Neutrophil (primary cell): Measurements from ENCODE around the gene FCAR.
"Not testable (repeated sequence)": the region's sequence is repeated elsewhere in the genome, so short reads cannot be mapped to it uniquely, and the experiment has no call there.

ENCODE experiments used
- H3K27ac ChIP-seq: fragments of 200-600 bp; sonication (generic); 2 replicates; pipeline ENCODE4 v1.5.1; 2016; ENCODE audit warnings: mild to moderate bottlenecking, moderate library complexity
- H3K27me3 ChIP-seq: fragments of 200-600 bp; sonication (generic); 2 replicates; pipeline ENCODE4 v1.6.0; 2016; ENCODE audit warnings: mild to moderate bottlenecking
- H3K36me3 ChIP-seq: fragments of 200-600 bp; sonication (generic); 2 replicates; pipeline ENCODE4 v1.5.1; 2017
- H3K4me1 ChIP-seq, 2 experiments: fragments of 200-600 bp in 1 of 2; sonication (generic) in 1 of 2; 1 replicate in 1 of 2; 2 replicates in 1 of 2; pipeline versions ENCODE4 v1.5.1 to v1.6.1; 2013 to 2016; ENCODE audit warnings: low read depth in 1 of 2, low read length in 1 of 2, mild to moderate bottlenecking in 1 of 2, moderate library complexity in 1 of 2; ENCODE audit not compliant: control insufficient read depth in 1 of 2, insufficient read depth in 1 of 2
- H3K4me3 ChIP-seq, 2 experiments: fragments of 200-600 bp in 1 of 2; sonication (generic) in 1 of 2; 1 replicate in 1 of 2; 2 replicates in 1 of 2; pipeline ENCODE4 v1.5.1; 2013 to 2016; ENCODE audit warnings: low read depth in 1 of 2, low read length in 1 of 2, mild to moderate bottlenecking in 1 of 2, moderate library complexity in 1 of 2
- H3K9me3 ChIP-seq: fragments of 200-600 bp; sonication (generic); 2 replicates; pipeline ENCODE4 v1.5.1; 2016
- CTCF ChIP-seq: fragments of 200-600 bp; sonication (generic); IDR thresholded peaks from 2 replicates; pipeline ENCODE4 v1.5.1; 2016; ENCODE audit warnings: antibody characterized with exemption

The FCAR gene

DNA sequence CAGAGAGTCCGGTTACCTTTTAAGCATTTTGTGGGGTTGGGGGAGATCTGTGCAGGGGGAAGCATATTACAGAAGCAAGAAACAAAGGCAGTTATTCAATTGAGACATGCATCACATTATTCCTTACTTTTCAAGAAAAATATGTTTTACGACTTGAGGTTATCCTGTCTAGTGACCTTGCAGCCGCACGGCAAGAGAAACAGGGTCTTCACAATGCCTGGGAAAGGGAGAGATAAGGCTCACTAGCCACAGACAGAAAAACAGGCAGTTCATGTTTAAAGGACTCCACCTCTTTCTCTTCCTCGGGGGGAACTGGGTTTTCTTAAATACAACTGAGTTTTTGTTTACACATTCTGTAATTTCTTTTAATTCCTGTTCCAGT is 31.4 kb downstream of the FCAR start:
- Histone ChIP-seq H3K27me3 (peaks cover 24% of the 10 kb centered on the region), H3K9me3 (no peaks in the 10 kb centered on the region), H3K36me3 (peaks cover 9% of the 10 kb centered on the region), H3K27ac (peak overlapping the region; percentile 35), H3K4me1 (peaks cover 23 to 27% of the 10 kb centered on the region in 2 experiments), H3K4me3 (no peak overlapping the region)
- no peak for TF ChIP-seq CTCF

DNA sequence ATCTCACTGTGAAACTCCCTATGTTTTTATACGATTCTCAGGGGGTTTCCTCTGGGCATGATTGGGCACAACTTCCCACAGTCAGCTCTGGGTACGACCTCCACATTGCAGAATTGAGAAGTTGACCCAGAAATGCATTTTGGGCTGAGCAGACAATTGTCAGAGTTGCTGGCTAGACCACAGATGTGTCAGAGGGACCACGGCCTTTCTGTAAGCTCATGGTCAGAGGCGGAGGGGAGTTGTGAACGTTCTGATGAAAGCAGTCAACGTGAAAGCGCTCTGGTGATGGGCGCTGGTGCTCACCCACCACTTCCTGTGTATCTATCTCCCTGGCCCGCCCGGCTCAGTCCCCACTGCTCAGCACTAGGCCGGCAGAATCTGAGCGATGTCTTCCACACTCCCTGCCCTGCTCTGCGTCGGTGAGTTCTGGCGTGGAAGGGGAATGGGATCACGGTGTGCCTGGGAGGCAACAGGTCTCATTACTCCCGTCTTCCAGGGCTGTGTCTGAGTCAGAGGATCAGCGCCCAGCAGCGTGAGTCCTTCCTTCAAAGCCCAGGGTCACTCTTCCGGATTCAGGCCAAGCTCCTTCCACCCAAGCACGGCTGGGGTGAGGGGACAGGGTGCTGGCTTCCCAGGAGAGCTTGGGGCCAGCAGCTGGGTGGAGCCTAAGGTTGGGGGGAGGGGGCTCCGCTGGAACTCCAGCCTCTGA is 31.9 kb downstream of the FCAR start, which contains the start of gene NCR1:
Gene NCR1 (plus strand): TSS at position 346 of the 709 bp plus-strand sequence. CDS start 40 bp downstream, at position 386.
- no peak within 1 kb of the TSS for H3K4me3 ChIP-seq
- peaks cover 11% of the 10 kb centered on the region for H3K36me3 ChIP-seq
- peaks cover 24% of the 10 kb centered on the region for H3K27me3 ChIP-seq
- TF ChIP-seq CTCF: no peak
- no peaks in the 10 kb centered on the region for H3K9me3 ChIP-seq
- H3K4me1 ChIP-seq: peaks cover 18 to 22% of the 10 kb centered on the region in 2 experiments
- peak within 1 kb of the TSS; percentile 35 for H3K27ac ChIP-seq

- H3K4me1 ChIP-seq: peaks cover 9 to 15% of the 10 kb centered on the region in 2 experiments
- H3K36me3 ChIP-seq: peaks cover 11% of the 10 kb centered on the region
- H3K9me3 ChIP-seq: no peaks in the 10 kb centered on the region
- no peak overlapping the region for H3K27ac ChIP-seq
- H3K4me3 ChIP-seq: no peak overlapping the region
- peaks cover 24% of the 10 kb centered on the region for H3K27me3 ChIP-seq
- TF ChIP-seq CTCF: no peak
Observed at GRCh38 chr19:54906819-54907218, 32.8 kb downstream of the FCAR start.

GRCh38 chr19:54907899-54908298 is 33.9 kb downstream of the FCAR start:
- peaks cover 11% of the 10 kb centered on the region for H3K36me3 ChIP-seq
- not testable (repeated sequence) for H3K9me3 ChIP-seq, H3K4me1 ChIP-seq, H3K27ac ChIP-seq, H3K4me3 ChIP-seq
- H3K27me3 ChIP-seq: peaks cover 24% of the 10 kb centered on the region

GRCh38 chr19:54916822-54917221 is 42.8 kb downstream of the FCAR start:
- Histone ChIP-seq H3K9me3 (no peaks in the 10 kb centered on the region), H3K4me1 (peaks cover 8 to 9% of the 10 kb centered on the region in 2 experiments), H3K4me3 (no peak overlapping the region), H3K27ac (peak overlapping the region; percentile 42), H3K27me3 (peaks cover 20% of the 10 kb centered on the region), H3K36me3 (no peaks in the 10 kb centered on the region)
- no peak for TF ChIP-seq CTCF

DNA sequence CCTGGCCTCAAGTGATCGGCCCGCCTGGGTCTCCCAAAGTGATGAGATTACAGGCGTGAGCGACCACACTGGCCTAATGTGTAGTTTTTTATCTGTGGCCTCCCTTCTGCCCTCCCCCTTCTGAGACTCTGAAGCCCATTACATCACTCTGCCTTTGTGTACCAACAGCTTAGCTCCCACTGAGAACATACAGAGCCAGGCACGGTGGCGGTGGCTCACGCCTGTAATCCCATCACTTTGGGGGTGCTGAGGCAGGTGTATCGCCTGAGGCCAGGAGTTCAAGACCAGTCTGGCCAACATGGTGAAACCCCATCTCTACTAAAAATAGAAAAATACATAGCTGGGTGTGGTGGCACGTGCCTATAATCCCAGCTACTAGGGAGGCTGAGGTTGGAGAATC is 44.5 kb downstream of the FCAR start:
- H3K4me1 ChIP-seq: peaks cover 8 to 9% of the 10 kb centered on the region in 2 experiments
- TF ChIP-seq CTCF: no peak
- H3K36me3 ChIP-seq: no peaks in the 10 kb centered on the region
- no peak overlapping the region for H3K27ac ChIP-seq
- no peaks in the 10 kb centered on the region for H3K9me3 ChIP-seq
- peaks cover 31% of the 10 kb centered on the region for H3K27me3 ChIP-seq
- no peak overlapping the region for H3K4me3 ChIP-seq
